ENCODE measurements around the gene ELN. TPM values are rescaled to one million over a fixed set of nuclear protein-coding genes. Genes with fewer than 3 reads are reported as not detected.

ELN gene
- total RNA-seq, 2 experiments from 2014 or later: not detected

- Histone ChIP-seq H3K4me3 (ENCODE audit: low read length) (no peak overlapping the region), H3K36me3 (ENCODE audit: insufficient read depth, low read length) (no peaks in the 10 kb centered on the region), H3K27me3 (ENCODE audit: control insufficient read depth in 1 of 2, insufficient read depth in 2 of 2, low read length in 2 of 2) (no peaks in the 10 kb centered on the region), H3K9me3 (ENCODE audit: control insufficient read depth in 1 of 2, insufficient read depth in 1 of 2, low read length in 2 of 2) (peaks cover 0 to 6% of the 10 kb centered on the region in 2 experiments), H3K4me1 (ENCODE audit: insufficient read depth, low read length) (no peaks in the 10 kb centered on the region), H3K27ac (ENCODE audit: low read depth in 1 of 2, low read length in 2 of 2) (no peak overlapping the region)
- no peaks in the 10 kb centered on the region for H3K9me3 Mint-ChIP-seq
- ATAC-seq (ENCODE audit: poor library complexity) (no peak), DNase-seq (no peak)
- ChIA-PET POLR2A (no interaction called here), CTCF (interaction anchor here (2.1 kb wide), 1 partner anchor 13 kb away, joined by 7 read pairs; no protein-coding TSS in a partner anchor)
- no peak overlapping the region for H3K27ac Mint-ChIP-seq
- no peaks in the 10 kb centered on the region for H3K36me3 Mint-ChIP-seq (ENCODE audit: low read depth)
- no peaks in the 10 kb centered on the region for H3K27me3 Mint-ChIP-seq
- no peaks in the 10 kb centered on the region for H3K4me1 Mint-ChIP-seq (ENCODE audit: low read depth)
- intact Hi-C loops (cut with DNase I, micrococcal nuclease): no loop called here
- TF ChIP-seq, protein P1, sequence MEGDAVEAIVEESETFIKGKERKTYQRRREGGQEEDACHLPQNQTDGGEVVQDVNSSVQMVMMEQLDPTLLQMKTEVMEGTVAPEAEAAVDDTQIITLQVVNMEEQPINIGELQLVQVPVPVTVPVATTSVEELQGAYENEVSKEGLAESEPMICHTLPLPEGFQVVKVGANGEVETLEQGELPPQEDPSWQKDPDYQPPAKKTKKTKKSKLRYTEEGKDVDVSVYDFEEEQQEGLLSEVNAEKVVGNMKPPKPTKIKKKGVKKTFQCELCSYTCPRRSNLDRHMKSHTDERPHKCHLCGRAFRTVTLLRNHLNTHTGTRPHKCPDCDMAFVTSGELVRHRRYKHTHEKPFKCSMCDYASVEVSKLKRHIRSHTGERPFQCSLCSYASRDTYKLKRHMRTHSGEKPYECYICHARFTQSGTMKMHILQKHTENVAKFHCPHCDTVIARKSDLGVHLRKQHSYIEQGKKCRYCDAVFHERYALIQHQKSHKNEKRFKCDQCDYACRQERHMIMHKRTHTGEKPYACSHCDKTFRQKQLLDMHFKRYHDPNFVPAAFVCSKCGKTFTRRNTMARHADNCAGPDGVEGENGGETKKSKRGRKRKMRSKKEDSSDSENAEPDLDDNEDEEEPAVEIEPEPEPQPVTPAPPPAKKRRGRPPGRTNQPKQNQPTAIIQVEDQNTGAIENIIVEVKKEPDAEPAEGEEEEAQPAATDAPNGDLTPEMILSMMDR (IDR thresholded peaks at IDR 0.05): no peak
- no peak overlapping the region for H3K4me3 Mint-ChIP-seq
These were observed 14.3 kb upstream of the ELN start for GRCh38 chr7:74013539-74014272.

DNA sequence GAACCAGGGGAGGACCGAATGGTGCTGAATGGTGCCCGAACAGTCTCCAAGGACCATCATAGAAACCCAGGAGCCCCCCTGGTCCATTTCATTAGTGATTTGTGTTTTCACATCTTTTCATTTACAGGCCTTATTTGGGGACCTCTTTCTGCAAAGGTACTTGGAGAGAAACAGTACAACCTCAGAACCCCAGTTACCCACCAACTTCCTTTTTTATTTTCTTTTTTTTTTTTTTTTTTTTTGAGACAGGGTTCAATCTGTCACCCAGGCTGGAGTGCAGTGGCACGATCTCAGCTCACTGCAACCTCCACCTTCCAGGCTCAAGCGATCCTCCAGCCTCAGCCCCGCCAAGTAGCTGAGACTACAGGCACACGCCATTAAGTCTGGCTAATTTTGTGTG is 13.0 kb upstream of the ELN start:
- Histone ChIP-seq H3K27me3 (ENCODE audit: control insufficient read depth in 1 of 2, insufficient read depth in 2 of 2, low read length in 2 of 2) (no peaks in the 10 kb centered on the region), H3K27ac (ENCODE audit: low read depth in 1 of 2, low read length in 2 of 2) (no peak overlapping the region), H3K4me1 (ENCODE audit: insufficient read depth, low read length) (no peaks in the 10 kb centered on the region), H3K9me3 (ENCODE audit: control insufficient read depth in 1 of 2, insufficient read depth in 1 of 2, low read length in 2 of 2) (peaks cover 0 to 6% of the 10 kb centered on the region in 2 experiments), H3K4me3 (ENCODE audit: low read length) (no peak overlapping the region), H3K36me3 (ENCODE audit: insufficient read depth, low read length) (no peaks in the 10 kb centered on the region)
- Mint-ChIP-seq H3K36me3 (ENCODE audit: low read depth) (no peaks in the 10 kb centered on the region), H3K9me3 (no peaks in the 10 kb centered on the region), H3K27ac (no peak overlapping the region), H3K4me3 (no peak overlapping the region), H3K27me3 (no peaks in the 10 kb centered on the region), H3K4me1 (ENCODE audit: low read depth) (no peaks in the 10 kb centered on the region)
- intact Hi-C loops (cut with DNase I, micrococcal nuclease): no loop called here
- CTCF ChIA-PET: interaction anchor here (0.6 to 2.1 kb wide), 2 partner anchors 12 to 491 kb away, joined by 6 to 7 read pairs; no protein-coding TSS in a partner anchor
- TF ChIP-seq, protein P1 (IDR thresholded peaks at IDR 0.05): no peak
- ATAC-seq (ENCODE audit: poor library complexity) (no peak), DNase-seq (no peak)
- POLR2A ChIA-PET: no interaction called here

DNA sequence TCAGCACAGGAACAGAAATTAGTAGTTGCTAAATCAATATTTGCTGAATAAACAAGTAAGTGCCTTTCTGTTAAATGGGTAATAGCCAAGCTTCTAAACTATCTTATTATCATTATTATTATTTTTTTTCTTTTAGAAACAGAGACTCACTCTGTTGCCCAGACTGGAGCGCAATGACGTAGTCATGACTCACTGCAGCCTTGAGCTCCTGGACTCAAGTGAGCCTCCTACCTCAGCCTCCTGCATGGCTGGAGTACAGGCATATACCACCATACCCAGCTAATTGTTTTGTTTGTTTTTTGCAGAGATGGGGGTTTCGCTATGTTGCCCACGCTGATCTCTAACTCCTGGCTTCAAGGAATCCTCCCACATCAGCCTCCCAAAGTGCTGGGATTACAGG is 12.3 kb upstream of the ELN start:
- Mint-ChIP-seq H3K4me1 (ENCODE audit: low read depth) (no peaks in the 10 kb centered on the region), H3K36me3 (ENCODE audit: low read depth) (no peaks in the 10 kb centered on the region), H3K4me3 (no peak overlapping the region), H3K9me3 (no peaks in the 10 kb centered on the region), H3K27me3 (no peaks in the 10 kb centered on the region), H3K27ac (no peak overlapping the region)
- ATAC-seq (ENCODE audit: poor library complexity) (no peak), DNase-seq (no peak)
- Histone ChIP-seq H3K4me3 (ENCODE audit: low read length) (no peak overlapping the region), H3K4me1 (ENCODE audit: insufficient read depth, low read length) (no peaks in the 10 kb centered on the region), H3K36me3 (ENCODE audit: insufficient read depth, low read length) (no peaks in the 10 kb centered on the region), H3K27me3 (ENCODE audit: control insufficient read depth in 1 of 2, insufficient read depth in 2 of 2, low read length in 2 of 2) (no peaks in the 10 kb centered on the region), H3K27ac (ENCODE audit: low read depth in 1 of 2, low read length in 2 of 2) (no peak overlapping the region), H3K9me3 (ENCODE audit: control insufficient read depth in 1 of 2, insufficient read depth in 1 of 2, low read length in 2 of 2) (peaks cover 0 to 6% of the 10 kb centered on the region in 2 experiments)
- TF ChIP-seq, protein P1 (IDR thresholded peaks at IDR 0.05): no peak
- intact Hi-C loops (cut with DNase I, micrococcal nuclease): no loop called here
- ChIA-PET POLR2A (no interaction called here), CTCF (interaction anchor here (0.6 to 2.1 kb wide), 2 partner anchors 11 to 491 kb away, joined by 6 to 7 read pairs; no protein-coding TSS in a partner anchor)

All from CD4-positive, alpha-beta T cell (primary cell).